OCI-LY7 (cell line): Measurements from ENCODE around the gene ELAPOR2.

Experiments used
- EZH2phosphoT487 ChIP-seq: fragments of 200-600 bp; sonication (generic); IDR thresholded peaks from 2 replicates; pipeline ENCODE4 v1.6.1; 2018; ENCODE audit warnings: low read depth, borderline replicate concordance, mild to moderate bottlenecking, mixed run types, antibody characterized with exemption, low read length, moderate library complexity, mixed read lengths
- TF ChIP-seq, protein P1 (sequence below): fragments of 200-600 bp; sonication (generic); conservative IDR thresholded peaks from 2 replicates; pipeline ENCODE4 v1.5.1; 2014; ENCODE audit warnings: mild to moderate bottlenecking, antibody characterized with exemption, low read length, moderate library complexity, mixed read lengths

DNA sequence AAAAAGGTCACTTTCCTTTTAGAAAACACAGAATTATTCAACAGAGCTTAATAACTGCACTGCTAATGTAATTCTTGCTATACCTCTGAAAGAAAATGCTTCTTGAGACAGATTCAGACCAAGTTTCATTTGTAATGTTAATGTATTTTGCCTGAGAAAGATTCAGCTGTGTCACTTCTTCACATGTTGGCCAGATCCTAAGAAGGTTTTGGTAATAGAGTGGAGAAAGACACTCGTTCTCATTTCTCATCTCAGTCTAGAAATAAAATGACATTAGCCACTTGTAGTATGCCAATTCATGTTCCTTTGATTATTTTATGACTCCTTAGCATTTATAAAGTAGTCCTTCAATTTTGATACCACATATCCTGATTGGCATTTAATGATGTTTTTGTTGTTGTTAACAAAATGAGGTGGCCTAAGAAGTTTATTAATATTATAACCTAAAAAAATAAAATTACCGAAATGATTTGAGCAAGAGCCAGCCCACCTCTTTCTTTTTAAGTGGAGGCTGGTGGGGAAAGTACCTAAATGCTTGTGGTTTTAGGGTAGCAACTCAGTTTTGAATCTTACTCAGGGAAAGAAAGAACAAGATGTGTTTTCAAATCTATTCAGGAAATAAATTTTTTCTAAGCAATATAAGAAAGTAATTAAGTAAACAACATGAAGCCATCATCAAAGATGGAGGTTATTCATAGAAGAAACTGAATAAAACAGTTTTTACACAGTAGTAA, 16.4 kb upstream of the ELAPOR2 start:
- TF ChIP-seq, protein P1, sequence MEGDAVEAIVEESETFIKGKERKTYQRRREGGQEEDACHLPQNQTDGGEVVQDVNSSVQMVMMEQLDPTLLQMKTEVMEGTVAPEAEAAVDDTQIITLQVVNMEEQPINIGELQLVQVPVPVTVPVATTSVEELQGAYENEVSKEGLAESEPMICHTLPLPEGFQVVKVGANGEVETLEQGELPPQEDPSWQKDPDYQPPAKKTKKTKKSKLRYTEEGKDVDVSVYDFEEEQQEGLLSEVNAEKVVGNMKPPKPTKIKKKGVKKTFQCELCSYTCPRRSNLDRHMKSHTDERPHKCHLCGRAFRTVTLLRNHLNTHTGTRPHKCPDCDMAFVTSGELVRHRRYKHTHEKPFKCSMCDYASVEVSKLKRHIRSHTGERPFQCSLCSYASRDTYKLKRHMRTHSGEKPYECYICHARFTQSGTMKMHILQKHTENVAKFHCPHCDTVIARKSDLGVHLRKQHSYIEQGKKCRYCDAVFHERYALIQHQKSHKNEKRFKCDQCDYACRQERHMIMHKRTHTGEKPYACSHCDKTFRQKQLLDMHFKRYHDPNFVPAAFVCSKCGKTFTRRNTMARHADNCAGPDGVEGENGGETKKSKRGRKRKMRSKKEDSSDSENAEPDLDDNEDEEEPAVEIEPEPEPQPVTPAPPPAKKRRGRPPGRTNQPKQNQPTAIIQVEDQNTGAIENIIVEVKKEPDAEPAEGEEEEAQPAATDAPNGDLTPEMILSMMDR, result no peak
- TF ChIP-seq EZH2phosphoT487, result no peak
